NCI-H226 (cell line): ENCODE data around the gene HACE1.

Experiments
- DNase-seq: peaks from one replicate; pipeline ENCODE4 v3.0.0-alpha.2; 2015

Gene HACE1

GRCh38 chr6:104728448-104728847 lies 131.3 kb downstream of the HACE1 start:
- no peak for DNase-seq

GRCh38 chr6:104718672-104719071 lies 141.0 kb downstream of the HACE1 start:
- DNase-seq: no peak

- no peak for DNase-seq
Measured at GRCh38 chr6:104716858-104717257, 142.9 kb downstream of the HACE1 start.

GRCh38 chr6:104714796-104715195 lies 144.9 kb downstream of the HACE1 start:
- no peak for DNase-seq

GRCh38 chr6:104713982-104714381 lies 145.7 kb downstream of the HACE1 start:
- no peak for DNase-seq

GRCh38 chr6:104711371-104711770 lies 148.3 kb downstream of the HACE1 start:
- DNase-seq: no peak

- no peak for DNase-seq
Measured at GRCh38 chr6:104710543-104711335, 149.0 kb downstream of the HACE1 start.

GRCh38 chr6:104705916-104706442 lies 153.7 kb downstream of the HACE1 start:
- DNase-seq: no peak

- DNase-seq: peak; percentile 76
Measured at GRCh38 chr6:104705095-104705707, 154.5 kb downstream of the HACE1 start.

GRCh38 chr6:104704191-104704590 lies 155.5 kb downstream of the HACE1 start:
- DNase-seq: no peak

- DNase-seq: no peak
Measured at GRCh38 chr6:104702126-104702841, 157.4 kb downstream of the HACE1 start.

- no peak for DNase-seq
Measured at GRCh38 chr6:104700371-104701185, 159.1 kb downstream of the HACE1 start.

GRCh38 chr6:104699593-104700329 lies 160.0 kb downstream of the HACE1 start:
- no peak for DNase-seq

GRCh38 chr6:104698979-104699378 lies 160.7 kb downstream of the HACE1 start:
- DNase-seq: no peak

GRCh38 chr6:104692008-104692407 lies 167.7 kb downstream of the HACE1 start:
- no peak for DNase-seq

GRCh38 chr6:104689551-104690205 lies 170.0 kb downstream of the HACE1 start:
- no peak for DNase-seq

GRCh38 chr6:104688283-104688969 lies 171.3 kb downstream of the HACE1 start:
- DNase-seq: no peak

GRCh38 chr6:104686550-104687175 lies 173.1 kb downstream of the HACE1 start:
- no peak for DNase-seq

- DNase-seq: no peak
Measured at GRCh38 chr6:104685871-104686549, 173.7 kb downstream of the HACE1 start.
